IPS DF 6.9 (cell line): Measurements from ENCODE around the gene SDK1.

ENCODE experiments used
- DNase-seq: peaks from one replicate; pipeline ENCODE4 v3.0.0-alpha.2; 2013; ENCODE audit warnings: low read depth, low spot score
- H3K27ac ChIP-seq: one replicate; pipeline ENCODE4 v1.5.1; 2013; ENCODE audit warnings: low read length, control low read depth
- H3K27me3 ChIP-seq: 2 replicates; pipeline ENCODE4 v1.6.1; 2013; ENCODE audit warnings: mild to moderate bottlenecking, low read length; ENCODE audit not compliant: control insufficient read depth, insufficient read depth
- H3K36me3 ChIP-seq: 2 replicates; pipeline ENCODE4 v1.6.1; 2013; ENCODE audit warnings: low read length; ENCODE audit not compliant: control insufficient read depth, insufficient read depth
- H3K4me1 ChIP-seq: 2 replicates; pipeline ENCODE4 v1.6.1; 2013; ENCODE audit warnings: low read length; ENCODE audit not compliant: control insufficient read depth, insufficient read depth
- H3K4me3 ChIP-seq: 2 replicates; pipeline ENCODE4 v1.5.1; 2013; ENCODE audit warnings: mild to moderate bottlenecking, low read length
- H3K9me3 ChIP-seq: 2 replicates; pipeline ENCODE4 v1.6.1; 2013; ENCODE audit warnings: low read length, inconsistent platforms; ENCODE audit not compliant: control insufficient read depth, insufficient read depth
- WGBS: extraction: QIAGEN DNeasy Blood & Tissue Kit; methylation state at CpG from one replicate; pipeline ENCODE4 v1.1.7; 2013; ENCODE audit warnings: mixed read lengths, missing lambda C conversion rate; ENCODE audit not compliant: insufficient read length, insufficient coverage; 5-methylcytosine and 5-hydroxymethylcytosine counted together

SDK1 gene

DNA sequence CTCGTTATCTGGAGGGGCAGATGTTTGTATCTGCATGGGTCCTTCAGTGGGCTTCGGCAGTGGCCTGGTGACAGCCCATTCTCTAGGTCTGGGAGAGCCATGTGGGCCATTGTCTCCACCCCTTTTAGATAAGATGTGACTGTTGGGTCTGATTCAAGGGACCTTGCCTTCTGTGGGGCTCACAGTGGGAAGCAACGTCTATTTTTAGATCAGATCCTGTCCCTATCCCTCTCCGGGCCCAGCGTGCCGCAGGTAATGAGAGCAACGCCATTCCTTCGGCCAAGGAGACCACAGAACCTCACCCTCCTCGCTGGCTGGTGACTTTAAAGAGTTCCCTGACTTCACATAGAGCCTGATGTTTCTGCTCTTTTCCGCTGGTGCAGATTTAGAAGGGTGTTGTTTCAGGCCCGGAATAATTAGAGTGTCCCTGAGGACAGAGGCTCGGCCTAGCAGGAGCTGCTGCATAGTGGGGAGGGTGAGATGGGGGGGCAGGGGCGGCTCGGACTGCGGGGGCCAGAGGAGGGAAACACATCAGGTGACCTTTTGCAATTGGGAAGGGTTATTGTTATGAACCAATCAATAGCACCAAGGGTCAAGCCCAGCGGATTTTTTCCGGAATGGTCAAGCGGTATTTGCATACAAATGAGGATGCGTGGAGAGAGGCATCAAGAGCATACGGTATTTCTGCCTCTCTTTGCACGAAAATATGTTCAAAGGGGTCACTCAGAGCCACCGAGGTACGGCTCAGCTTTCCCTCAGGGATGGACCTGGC lies 878.0 kb downstream of the SDK1 start:
- Histone ChIP-seq H3K4me1 (no peaks in the 10 kb centered on the region), H3K4me3 (no peak overlapping the region), H3K36me3 (no peaks in the 10 kb centered on the region), H3K27me3 (no peaks in the 10 kb centered on the region), H3K9me3 (no peaks in the 10 kb centered on the region), H3K27ac (no peak overlapping the region)
- no CpG with 5 or more reads among the region's 23 CpGs for WGBS
- DNase-seq = no peak

DNA sequence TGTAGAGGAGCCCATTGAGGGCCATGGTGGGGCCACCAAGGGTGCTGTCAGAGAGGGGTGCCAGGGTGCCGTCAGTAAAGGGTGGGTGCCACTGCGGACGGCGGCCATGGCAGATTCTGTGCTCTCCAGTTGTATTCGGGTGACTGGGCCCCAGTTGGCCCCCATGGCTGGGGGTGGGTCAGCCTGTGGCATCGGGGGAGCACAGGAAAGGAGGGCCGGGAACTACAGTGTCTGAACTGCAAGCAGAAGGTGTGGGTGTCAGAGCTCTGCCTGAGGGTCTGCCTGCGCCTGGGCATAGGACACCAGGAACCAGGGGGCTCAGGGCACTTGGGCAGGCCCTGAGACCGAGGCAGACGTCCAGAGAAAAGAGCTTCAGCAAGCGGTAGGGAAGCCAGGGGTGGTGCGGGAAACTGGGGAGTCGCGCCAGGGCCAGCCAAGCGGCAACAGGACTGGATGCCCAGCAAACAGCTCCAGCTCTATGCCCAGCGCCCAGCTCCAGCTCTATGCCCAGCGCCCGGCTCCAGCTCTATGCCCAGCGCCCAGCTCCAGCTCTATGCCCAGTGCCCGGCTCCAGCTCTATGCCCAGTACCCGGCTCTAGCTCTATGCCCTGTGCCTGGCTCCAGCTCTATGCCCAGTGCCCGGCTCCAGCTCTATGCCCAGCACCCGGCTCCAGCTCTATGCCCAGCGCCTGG lies 878.8 kb downstream of the SDK1 start:
- no peaks in the 10 kb centered on the region for H3K27me3 ChIP-seq
- no peaks in the 10 kb centered on the region for H3K4me1 ChIP-seq
- no peak for DNase-seq
- no CpG with 5 or more reads among the region's 24 CpGs for WGBS
- no peaks in the 10 kb centered on the region for H3K36me3 ChIP-seq
- no peaks in the 10 kb centered on the region for H3K9me3 ChIP-seq
- no peak overlapping the region for H3K4me3 ChIP-seq
- H3K27ac ChIP-seq = no peak overlapping the region

DNA sequence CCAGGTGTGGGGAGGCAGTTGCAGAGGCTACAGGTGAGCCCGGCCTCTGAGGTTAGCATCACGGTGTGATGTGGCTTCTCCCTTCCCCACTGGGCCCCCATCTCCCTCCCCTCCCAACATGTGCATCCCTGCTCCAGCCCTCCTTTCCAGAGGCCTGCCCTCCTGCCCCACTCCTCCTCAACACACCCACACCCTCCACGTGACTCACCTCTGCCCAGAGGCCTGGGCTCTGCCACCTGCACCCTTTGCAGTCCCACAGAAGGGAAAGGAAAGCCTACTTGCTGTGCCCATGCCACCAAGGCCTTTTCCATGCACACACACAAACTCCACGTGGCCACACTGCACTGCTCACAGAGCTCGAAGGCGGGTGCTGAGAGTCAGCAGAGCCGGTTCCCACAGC lies 880.4 kb downstream of the SDK1 start:
- no CpG with 5 or more reads among the region's 7 CpGs for WGBS
- Histone ChIP-seq H3K27ac (no peak overlapping the region), H3K36me3 (no peaks in the 10 kb centered on the region), H3K4me1 (no peaks in the 10 kb centered on the region), H3K9me3 (no peaks in the 10 kb centered on the region), H3K4me3 (no peak overlapping the region), H3K27me3 (no peaks in the 10 kb centered on the region)
- DNase-seq = no peak

- no peak for DNase-seq
- Histone ChIP-seq H3K27me3 (no peaks in the 10 kb centered on the region), H3K36me3 (no peaks in the 10 kb centered on the region), H3K9me3 (no peaks in the 10 kb centered on the region), H3K4me3 (no peak overlapping the region), H3K4me1 (no peaks in the 10 kb centered on the region), H3K27ac (no peak overlapping the region)
- no CpG with 5 or more reads among the region's 10 CpGs for WGBS
These were observed 881.7 kb downstream of the SDK1 start for GRCh38 chr7:4182605-4183300.

DNA sequence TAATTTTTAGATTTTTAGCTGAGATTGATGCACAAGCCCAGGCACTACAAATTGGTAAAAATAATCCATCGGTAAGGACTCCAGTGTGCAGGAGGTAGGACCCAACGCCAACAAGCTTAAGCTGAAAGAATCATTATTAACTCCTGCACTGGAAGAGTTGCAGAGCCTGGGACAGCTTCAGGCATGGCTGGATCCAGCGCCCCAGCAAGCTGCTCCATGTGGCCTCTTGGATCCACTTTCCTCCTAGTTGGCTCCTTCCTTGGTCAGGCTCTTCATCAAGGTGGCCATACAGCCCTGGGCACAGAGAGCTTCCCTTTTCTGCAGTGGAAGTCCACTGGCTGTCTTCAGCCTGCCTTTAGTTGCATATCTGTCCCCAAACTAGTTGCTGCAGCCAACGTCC lies 883.6 kb downstream of the SDK1 start:
- Histone ChIP-seq H3K27me3 (no peaks in the 10 kb centered on the region), H3K27ac (no peak overlapping the region), H3K4me3 (no peak overlapping the region), H3K36me3 (no peaks in the 10 kb centered on the region), H3K9me3 (no peaks in the 10 kb centered on the region), H3K4me1 (no peaks in the 10 kb centered on the region)
- WGBS = no CpG with 5 or more reads among the region's 4 CpGs
- no peak for DNase-seq

DNA sequence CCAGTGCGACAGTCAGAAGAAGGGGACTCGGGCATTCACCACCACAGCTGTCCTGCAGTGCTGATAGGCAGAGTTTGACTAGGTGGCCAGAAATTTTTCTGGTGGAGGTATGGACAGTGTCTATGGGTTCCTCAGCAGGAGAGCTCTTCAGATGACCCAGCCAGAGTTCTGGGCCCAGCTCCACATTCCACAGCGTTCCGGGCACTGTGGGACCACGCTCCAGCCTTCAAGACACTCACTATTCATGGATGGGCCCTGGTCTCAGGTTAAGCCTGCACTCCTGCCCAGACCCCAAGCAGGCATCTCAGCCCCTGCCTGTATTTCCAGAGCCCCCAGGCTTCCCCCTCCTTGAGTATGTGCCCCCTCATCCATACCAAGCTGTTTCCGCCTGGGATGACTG lies 884.1 kb downstream of the SDK1 start:
- no peaks in the 10 kb centered on the region for H3K9me3 ChIP-seq
- H3K27me3 ChIP-seq = no peaks in the 10 kb centered on the region
- no peak overlapping the region for H3K27ac ChIP-seq
- no peak for DNase-seq
- H3K36me3 ChIP-seq = no peaks in the 10 kb centered on the region
- no peaks in the 10 kb centered on the region for H3K4me1 ChIP-seq
- H3K4me3 ChIP-seq = no peak overlapping the region
- WGBS = no CpG with 5 or more reads among the region's 6 CpGs

- DNase-seq = no peak
- Histone ChIP-seq H3K4me3 (no peak overlapping the region), H3K9me3 (no peaks in the 10 kb centered on the region), H3K36me3 (no peaks in the 10 kb centered on the region), H3K27me3 (no peaks in the 10 kb centered on the region), H3K27ac (no peak overlapping the region), H3K4me1 (no peaks in the 10 kb centered on the region)
- no CpG with 5 or more reads among the region's 15 CpGs for WGBS
These were observed 884.9 kb downstream of the SDK1 start for GRCh38 chr7:4185721-4186512.

DNA sequence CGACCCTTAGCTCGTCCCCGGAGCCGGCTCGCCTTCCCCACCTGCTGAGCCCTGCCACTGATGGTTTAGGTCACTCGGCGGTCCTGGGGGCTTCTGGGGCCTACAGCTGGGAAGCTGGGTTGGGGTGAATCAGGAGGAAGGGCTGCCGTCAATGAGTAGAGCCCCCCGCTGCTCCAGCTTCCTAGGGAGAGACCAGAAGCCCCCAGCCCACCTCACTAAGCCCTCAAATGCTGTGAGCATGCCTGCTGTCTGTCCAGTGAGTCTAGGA lies 885.4 kb downstream of the SDK1 start:
- H3K9me3 ChIP-seq = no peaks in the 10 kb centered on the region
- H3K4me3 ChIP-seq = no peak overlapping the region
- no peaks in the 10 kb centered on the region for H3K4me1 ChIP-seq
- no CpG with 5 or more reads among the region's 9 CpGs for WGBS
- no peaks in the 10 kb centered on the region for H3K27me3 ChIP-seq
- no peak for DNase-seq
- no peak overlapping the region for H3K27ac ChIP-seq
- H3K36me3 ChIP-seq = no peaks in the 10 kb centered on the region

DNA sequence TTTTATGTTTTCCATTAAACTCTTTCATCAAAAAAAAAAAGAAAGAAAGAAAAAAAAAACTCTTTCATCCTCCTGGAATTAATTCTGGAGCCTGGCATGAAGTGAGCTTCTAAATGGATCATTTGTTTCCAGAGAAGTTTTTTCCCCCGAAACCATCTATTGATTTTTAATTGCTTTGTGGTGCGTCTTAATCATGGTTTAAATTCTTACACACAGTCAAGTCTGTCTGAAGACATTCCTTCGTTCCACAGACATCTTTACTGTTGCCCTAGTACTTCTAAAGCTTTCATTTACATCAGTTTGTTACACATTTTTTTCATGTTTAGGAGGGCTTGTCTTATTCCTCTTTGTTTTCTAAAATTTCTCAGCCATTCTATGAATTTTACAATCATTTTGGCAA lies 887.6 kb downstream of the SDK1 start:
- H3K27me3 ChIP-seq = no peaks in the 10 kb centered on the region
- H3K9me3 ChIP-seq = no peaks in the 10 kb centered on the region
- no peak overlapping the region for H3K4me3 ChIP-seq
- H3K36me3 ChIP-seq = no peaks in the 10 kb centered on the region
- no peak for DNase-seq
- H3K27ac ChIP-seq = no peak overlapping the region
- WGBS = no CpG with 5 or more reads among the region's 3 CpGs
- no peaks in the 10 kb centered on the region for H3K4me1 ChIP-seq

GRCh38 chr7:4189131-4189570 lies 888.1 kb downstream of the SDK1 start:
- WGBS = no CpG with 5 or more reads among the region's 14 CpGs
- no peak for DNase-seq
- H3K9me3 ChIP-seq = no peaks in the 10 kb centered on the region
- H3K27ac ChIP-seq = no peak overlapping the region
- no peaks in the 10 kb centered on the region for H3K4me1 ChIP-seq
- no peak overlapping the region for H3K4me3 ChIP-seq
- H3K27me3 ChIP-seq = no peaks in the 10 kb centered on the region
- no peaks in the 10 kb centered on the region for H3K36me3 ChIP-seq
